Osteoblast (primary cell): ENCODE data around the gene BTBD6. TPM values are rescaled to one million over a fixed set of nuclear protein-coding genes. Genes with fewer than 3 reads are reported as not detected.
"Not testable (repeated sequence)": the region's sequence is repeated elsewhere in the genome, so short reads cannot be mapped to it uniquely, and the experiment has no call there.

Experiments
- DNase-seq: peaks from one replicate; pipeline ENCODE4 v3.0.0; 2011; ENCODE audit warnings: low spot score, mixed read lengths; ENCODE audit not compliant: insufficient read length; ENCODE audit errors: missing footprints
- H2AFZ ChIP-seq: 2 replicates; pipeline ENCODE4 v1.6.0; 2011; ENCODE audit warnings: mild to moderate bottlenecking, low read length
- H3K27ac ChIP-seq: 2 replicates; pipeline ENCODE4 v1.5.1; 2011; ENCODE audit warnings: mild to moderate bottlenecking, low read depth, low read length, moderate library complexity
- H3K27me3 ChIP-seq: 2 replicates; pipeline ENCODE4 v1.6.0; 2012; ENCODE audit warnings: mild to moderate bottlenecking, control low read depth, inconsistent platforms, low read length, moderate library complexity; ENCODE audit not compliant: insufficient read depth
- H3K36me3 ChIP-seq: 2 replicates; pipeline ENCODE4 v1.5.1; 2011; ENCODE audit warnings: mild to moderate bottlenecking, low read length, control low read depth, moderate library complexity; ENCODE audit not compliant: insufficient read depth
- H3K4me1 ChIP-seq: 2 replicates; pipeline ENCODE4 v1.5.1; 2011; ENCODE audit warnings: mild to moderate bottlenecking, low read length, control low read depth, moderate library complexity; ENCODE audit not compliant: insufficient read depth
- H3K4me2 ChIP-seq: 2 replicates; pipeline ENCODE4 v1.6.0; 2011; ENCODE audit warnings: mild to moderate bottlenecking, low read length; ENCODE audit not compliant: insufficient read depth
- H3K4me3 ChIP-seq: fragments of 200-600 bp; sonication (generic); 3 replicates; pipeline ENCODE4 v1.5.1; 2012; ENCODE audit warnings: mild to moderate bottlenecking, low read length, inconsistent platforms; ENCODE audit not compliant: insufficient read depth
- H3K79me2 ChIP-seq: 2 replicates; pipeline ENCODE4 v1.6.0; 2012; ENCODE audit warnings: mild to moderate bottlenecking, low read length, control low read depth, inconsistent platforms; ENCODE audit not compliant: insufficient read depth
- H3K9me3 ChIP-seq: 2 replicates; pipeline ENCODE4 v1.5.1; 2011; ENCODE audit warnings: low read depth, low read length, control low read depth
- H4K20me1 ChIP-seq: 2 replicates; pipeline ENCODE4 v1.6.0; 2012; ENCODE audit warnings: mild to moderate bottlenecking, low read length, control low read depth; ENCODE audit not compliant: insufficient read depth
- CTCF ChIP-seq: IDR thresholded peaks from 2 replicates; pipeline ENCODE4 v1.5.1; 2011; ENCODE audit warnings: mild to moderate bottlenecking, low read depth, low read length, moderate library complexity; ENCODE audit errors: extremely low read depth
- total RNA-seq: library from RNA; depleted of rRNA; stranded (reverse); fragments of >200 nt; gene quantifications from 2 replicates; pipeline ENCODE4 v1.2.3, GENCODE V29; 2012

The BTBD6 gene
- total RNA-seq, 1 donor, result 54.3 TPM

GRCh38 chr14:105287249-105288102 is 39.1 kb downstream of the BTBD6 start:
- Histone ChIP-seq H4K20me1 (peaks cover 23% of the 10 kb centered on the region), H3K27me3 (no peaks in the 10 kb centered on the region), H3K4me3 (no peak overlapping the region), H3K4me2 (no peak overlapping the region), H2AFZ (no peak overlapping the region), H3K4me1 (no peaks in the 10 kb centered on the region), H3K9me3 (no peaks in the 10 kb centered on the region), H3K36me3 (no peaks in the 10 kb centered on the region), H3K27ac (no peak overlapping the region), H3K79me2 (peaks cover 52% of the 10 kb centered on the region)
- DNase-seq, result peak; percentile 58
- TF ChIP-seq CTCF, result no peak

DNA sequence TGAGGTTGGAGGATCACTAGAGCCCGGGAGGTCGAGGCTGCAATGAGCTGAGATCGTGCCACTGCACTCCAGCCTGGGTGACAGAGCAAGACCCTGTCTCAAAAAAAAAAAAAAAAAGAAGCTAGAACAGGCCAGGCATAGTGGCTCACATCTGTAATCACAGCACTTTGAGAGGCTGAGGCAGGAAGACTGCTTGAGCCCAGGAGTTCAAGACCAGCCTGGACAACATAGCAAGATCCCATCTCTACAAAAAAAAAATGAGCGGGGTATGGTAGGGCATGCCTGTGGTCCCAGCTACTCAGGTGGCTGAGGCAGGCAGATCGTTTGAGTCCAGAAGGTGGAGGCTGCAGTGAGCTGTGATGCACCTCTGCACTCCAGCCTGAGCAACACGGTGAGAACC is 40.6 kb downstream of the BTBD6 start:
- not testable (repeated sequence) for H3K4me3 ChIP-seq, DNase-seq, H3K27ac ChIP-seq, H3K4me2 ChIP-seq, H2AFZ ChIP-seq, H3K27me3 ChIP-seq, H3K9me3 ChIP-seq, H3K36me3 ChIP-seq, H3K4me1 ChIP-seq
- Histone ChIP-seq H3K79me2 (peaks cover 59% of the 10 kb centered on the region), H4K20me1 (peaks cover 34% of the 10 kb centered on the region)

GRCh38 chr14:105290621-105291346 is 42.5 kb downstream of the BTBD6 start:
- no peaks in the 10 kb centered on the region for H3K9me3 ChIP-seq
- H3K4me1 ChIP-seq, result no peaks in the 10 kb centered on the region
- no peaks in the 10 kb centered on the region for H3K36me3 ChIP-seq
- H4K20me1 ChIP-seq, result peaks cover 37% of the 10 kb centered on the region
- no peak overlapping the region for H2AFZ ChIP-seq
- TF ChIP-seq CTCF, result no peak
- H3K79me2 ChIP-seq, result peaks cover 67% of the 10 kb centered on the region
- H3K27me3 ChIP-seq, result no peaks in the 10 kb centered on the region
- H3K27ac ChIP-seq, result no peak overlapping the region
- no peak for DNase-seq
- H3K4me3 ChIP-seq, result no peak overlapping the region
- no peak overlapping the region for H3K4me2 ChIP-seq

GRCh38 chr14:105292826-105293711 is 44.7 kb downstream of the BTBD6 start:
- Histone ChIP-seq H3K4me1 (no peaks in the 10 kb centered on the region), H3K27me3 (no peaks in the 10 kb centered on the region), H4K20me1 (peaks cover 31% of the 10 kb centered on the region), H3K9me3 (no peaks in the 10 kb centered on the region), H2AFZ (no peak overlapping the region), H3K27ac (no peak overlapping the region), H3K36me3 (no peaks in the 10 kb centered on the region), H3K4me2 (no peak overlapping the region), H3K79me2 (peaks cover 71% of the 10 kb centered on the region), H3K4me3 (no peak overlapping the region)
- no peak for TF ChIP-seq CTCF
- peak; percentile 58 for DNase-seq
